Left hindlimb (tissue), 1 donor: ENCODE results near the gene PXDN.
A peak's percentile ranks its signal among the peaks of the same experiment; 100 is the strongest.
"Not testable (repeated sequence)": the region's sequence is repeated elsewhere in the genome, so short reads cannot be mapped to it uniquely, and the experiment has no call there.

Experiments used
- DNase-seq: peaks from one replicate; pipeline ENCODE4 v3.0.0-alpha.2; 2018

PXDN gene

DNA sequence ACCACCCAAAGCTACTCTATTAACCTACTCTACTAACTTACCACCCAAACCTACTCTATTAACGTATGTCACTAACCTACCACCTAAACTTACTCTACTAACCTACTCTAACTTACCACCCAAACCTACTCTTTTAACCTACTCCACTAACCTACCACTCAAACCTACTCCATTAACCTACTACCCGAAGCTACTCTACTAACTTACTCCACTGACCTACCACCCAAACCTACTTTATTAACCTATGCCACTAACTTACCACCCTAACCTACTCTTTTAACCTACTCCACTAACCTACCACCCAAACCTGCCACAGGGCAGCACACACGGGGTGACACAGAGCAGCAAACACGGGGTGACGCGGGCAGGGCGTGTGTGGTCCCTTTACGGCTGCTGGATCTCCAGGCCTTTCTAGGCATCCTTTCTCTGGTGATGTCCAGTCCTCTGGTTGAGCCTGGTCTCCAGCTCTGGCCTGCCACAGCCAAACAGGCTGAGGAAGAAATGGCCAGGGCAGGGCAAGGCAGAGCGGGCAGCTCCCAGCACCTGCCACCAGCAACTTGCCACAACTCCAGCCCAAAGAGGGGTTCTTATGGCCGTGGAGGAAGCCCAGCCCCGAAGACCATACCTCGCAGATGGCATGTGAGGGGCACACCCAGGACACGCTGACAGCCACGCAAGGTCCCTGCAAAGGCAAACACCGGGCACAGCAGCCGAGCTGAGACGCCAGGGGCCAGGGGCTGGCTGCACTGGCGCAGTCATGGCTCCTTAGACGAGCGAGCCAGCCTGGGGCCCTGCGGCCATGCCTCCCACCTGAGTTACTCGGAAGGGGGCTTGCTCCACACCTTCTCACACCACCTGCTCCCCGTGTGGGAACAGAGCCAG lies 25.7 kb downstream of the PXDN start:
- no peak for DNase-seq

DNA sequence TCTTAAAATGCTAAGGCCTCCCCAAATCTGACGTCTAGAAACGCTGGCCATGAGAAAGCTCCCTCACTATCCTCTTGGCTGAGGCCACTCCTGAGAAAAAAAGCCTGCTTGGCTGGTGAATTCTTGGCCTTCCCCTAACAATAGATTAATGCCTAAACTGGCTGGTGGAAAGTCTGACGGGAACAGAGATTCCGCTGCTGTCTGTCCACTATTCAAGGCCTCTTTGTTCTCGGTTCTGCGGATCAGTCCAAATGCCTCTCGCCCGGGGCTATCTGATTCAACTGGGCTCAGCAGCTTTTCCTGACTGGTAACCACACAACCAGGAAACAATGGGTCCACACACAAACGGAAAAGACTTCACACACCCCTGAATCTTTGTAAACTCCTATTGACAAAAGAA lies 27.2 kb downstream of the PXDN start:
- no peak for DNase-seq

- no peak for DNase-seq
Observed at GRCh38 chr2:1716441-1716840, 27.9 kb downstream of the PXDN start.

GRCh38 chr2:1716014-1716305 lies 28.4 kb downstream of the PXDN start:
- not testable (repeated sequence) for DNase-seq

DNA sequence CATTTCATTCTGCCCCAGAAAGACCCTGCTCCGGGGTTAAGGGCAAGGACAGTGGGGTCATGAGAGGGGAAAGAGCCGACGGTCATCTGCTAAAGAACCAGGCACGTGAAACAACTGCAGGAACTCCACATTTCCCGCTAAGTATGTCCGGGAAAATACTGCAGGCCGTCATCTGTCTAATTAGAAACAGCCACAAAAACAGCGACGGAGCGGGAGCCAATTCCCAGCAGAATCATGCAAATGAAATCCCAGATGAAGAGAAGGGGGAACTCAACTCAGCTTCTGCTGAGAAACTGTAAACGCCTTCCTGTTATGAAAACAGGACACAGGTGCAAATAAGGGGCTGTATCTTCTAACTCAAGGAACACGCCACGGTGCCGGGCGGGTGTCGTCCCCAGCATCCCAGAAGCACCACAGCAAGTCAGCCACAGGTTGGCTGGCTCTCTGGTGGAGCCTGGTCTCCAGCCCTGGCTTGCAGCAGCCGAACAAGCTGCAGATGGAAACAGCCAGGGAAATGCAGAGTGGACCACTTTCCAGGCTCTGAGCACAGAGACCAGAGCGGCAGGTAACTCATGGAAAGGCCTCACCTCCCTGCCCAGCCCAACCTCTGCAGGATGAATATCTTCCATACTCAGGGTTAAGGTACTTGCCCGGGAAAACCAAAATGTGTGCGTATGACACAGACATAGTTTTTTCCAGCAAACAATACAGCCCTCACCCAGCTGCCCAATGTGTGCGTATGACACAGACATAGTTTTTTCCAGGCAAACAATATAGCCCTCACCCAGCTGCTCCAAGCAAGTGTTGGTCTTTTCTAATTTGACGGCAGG lies 28.9 kb downstream of the PXDN start:
- peak; percentile 67 for DNase-seq

GRCh38 chr2:1714291-1715064 lies 29.8 kb downstream of the PXDN start:
- DNase-seq = no peak

DNA sequence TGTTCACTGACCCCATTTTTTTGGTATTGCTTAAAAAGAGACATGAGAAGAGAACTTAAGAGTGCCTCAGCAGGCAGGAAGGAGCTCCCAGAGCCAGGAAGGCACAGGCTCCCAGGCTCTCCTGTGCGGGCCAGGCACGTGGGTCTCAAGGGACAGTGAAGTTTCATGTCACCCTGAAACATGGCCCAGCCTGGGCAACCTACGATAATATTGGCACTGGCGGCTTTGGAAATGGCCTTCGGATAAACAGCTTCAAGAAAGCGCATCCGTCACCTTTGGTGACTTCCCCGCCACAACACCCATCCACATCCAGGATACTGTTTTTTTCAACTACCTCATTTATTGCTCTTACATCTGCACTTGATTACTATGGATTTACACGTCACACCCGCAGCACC lies 30.5 kb downstream of the PXDN start:
- DNase-seq = no peak

DNA sequence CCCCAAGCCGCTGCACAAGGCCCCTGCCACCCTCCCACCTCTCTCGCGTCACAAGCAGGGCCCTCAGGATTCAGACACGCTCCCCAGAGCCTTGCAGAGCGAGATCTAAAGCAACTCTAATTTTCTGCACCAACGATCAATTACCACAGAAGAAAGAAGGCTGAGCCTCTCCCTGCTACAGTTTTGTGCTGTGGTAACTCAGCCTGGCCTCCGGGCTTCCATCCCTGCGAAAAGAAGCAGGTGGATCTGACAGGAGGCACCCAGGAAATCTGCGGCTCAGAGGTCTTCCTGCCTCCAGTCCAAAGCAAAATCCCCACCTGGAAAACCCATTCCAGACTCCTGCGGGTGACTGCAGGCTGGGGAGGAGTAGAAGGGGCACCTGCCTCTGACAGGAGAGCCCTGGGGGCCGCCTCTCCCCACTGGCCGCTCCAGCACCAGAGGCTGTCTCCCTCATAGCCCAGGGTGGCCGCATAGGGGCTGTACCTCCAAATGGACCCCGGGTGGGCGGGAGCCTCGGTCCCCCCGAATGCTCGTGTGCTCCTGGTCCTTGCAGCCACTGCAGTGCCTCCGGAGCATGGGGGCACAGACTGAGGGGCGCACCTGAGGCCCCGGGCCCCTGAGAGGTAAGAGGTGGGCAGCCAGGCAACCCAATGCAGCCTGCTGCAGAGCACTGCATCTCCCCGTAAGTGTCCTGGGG lies 31.0 kb downstream of the PXDN start:
- DNase-seq = no peak

GRCh38 chr2:1709946-1710560 lies 34.3 kb downstream of the PXDN start:
- no peak for DNase-seq

DNA sequence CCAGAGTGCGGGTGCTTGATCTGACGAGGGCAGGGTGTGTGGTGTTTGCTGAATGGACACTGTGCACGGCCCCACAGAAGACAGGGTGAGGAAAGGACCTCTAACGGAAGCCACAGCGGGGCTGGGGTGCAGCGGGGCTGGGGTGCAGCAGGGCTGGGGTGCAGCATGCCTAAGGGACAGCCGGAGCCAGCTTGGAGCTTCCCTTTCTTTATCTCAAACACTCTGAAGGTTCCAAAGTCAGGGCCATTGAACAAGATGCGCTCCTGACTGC lies 35.0 kb downstream of the PXDN start:
- DNase-seq = no peak

GRCh38 chr2:1708476-1709334 lies 35.6 kb downstream of the PXDN start:
- DNase-seq = no peak

GRCh38 chr2:1707771-1708418 lies 36.4 kb downstream of the PXDN start:
- peak; percentile 88 for DNase-seq

DNA sequence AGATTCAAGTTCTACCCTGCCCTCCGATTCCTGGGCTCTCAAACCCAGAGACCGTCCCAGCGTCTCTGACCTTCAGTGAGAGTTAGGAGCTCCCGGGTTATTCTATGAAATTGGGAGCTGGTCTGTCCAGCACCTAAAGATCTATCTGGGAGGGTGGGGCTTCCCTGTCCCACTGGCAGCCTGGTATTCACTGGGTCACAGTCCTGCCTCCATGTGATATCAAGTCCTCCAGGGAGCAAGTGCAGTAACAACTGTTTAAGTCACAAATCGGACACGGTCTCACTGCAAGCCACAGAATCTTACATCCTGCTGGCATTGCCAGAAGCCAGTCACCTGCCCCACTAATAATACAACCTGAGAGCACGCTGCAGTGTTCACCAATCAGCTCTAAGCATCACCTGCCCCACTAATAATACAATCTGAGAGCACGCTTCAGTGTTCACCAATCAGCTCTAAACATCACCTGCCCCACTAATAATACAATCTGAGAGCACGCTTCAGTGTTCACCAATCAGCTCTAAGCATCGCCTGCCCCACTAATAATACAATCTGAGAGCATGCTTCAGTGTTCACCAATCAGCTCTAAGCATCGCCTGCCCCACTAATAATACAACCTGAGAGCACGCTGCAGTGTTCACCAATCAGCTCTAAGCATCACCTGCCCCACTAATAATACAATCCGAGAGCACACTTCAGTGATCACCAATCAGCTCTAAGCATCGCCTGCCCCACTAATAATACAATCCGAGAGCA lies 38.0 kb downstream of the PXDN start:
- not testable (repeated sequence) for DNase-seq

DNA sequence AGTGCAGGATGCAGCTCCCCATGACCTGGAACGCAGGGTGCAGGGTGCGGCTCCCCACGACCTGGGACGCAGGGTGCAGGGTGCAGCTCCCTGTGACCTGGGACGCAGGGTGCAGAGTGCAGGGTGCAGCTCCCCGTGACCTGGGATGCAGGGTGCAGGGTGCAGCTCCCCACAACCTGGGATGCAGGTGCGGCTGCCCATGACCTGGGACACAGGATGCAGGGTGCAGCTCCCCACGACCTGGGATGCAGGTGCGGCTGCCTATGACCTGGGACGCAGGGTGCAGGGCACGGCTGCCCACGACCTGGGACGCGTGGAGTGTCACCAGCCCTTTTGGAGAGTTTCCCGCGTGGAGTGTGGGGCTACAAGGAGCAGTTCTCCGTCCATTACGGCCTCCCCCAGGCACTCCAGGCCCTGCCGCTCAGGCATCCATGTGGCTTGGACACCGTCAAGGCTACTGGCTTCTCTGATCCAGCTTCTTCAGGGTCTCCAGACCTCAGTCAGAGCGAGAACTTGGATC lies 38.7 kb downstream of the PXDN start:
- DNase-seq = no peak

- DNase-seq = no peak
Observed at GRCh38 chr2:1704631-1705556, 39.4 kb downstream of the PXDN start.

DNA sequence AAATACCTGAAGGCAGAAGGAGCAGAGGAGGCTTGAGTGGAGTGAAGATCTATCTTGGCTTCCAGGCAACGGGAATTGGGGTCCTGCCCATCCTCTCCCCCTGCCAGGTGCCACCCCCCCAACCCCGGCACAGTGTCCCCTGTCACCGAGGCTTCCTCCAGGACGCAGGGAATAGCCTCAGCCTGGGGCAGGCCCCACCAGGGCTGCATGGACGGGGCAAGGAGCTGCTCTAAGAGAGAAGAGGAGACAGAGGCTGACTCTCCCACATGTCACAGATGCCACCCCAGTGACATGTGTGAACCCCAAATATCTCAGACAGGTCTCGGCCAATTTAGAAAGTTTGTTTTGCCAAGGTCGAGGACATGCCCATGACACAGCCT lies 42.1 kb downstream of the PXDN start:
- DNase-seq = no peak

DNA sequence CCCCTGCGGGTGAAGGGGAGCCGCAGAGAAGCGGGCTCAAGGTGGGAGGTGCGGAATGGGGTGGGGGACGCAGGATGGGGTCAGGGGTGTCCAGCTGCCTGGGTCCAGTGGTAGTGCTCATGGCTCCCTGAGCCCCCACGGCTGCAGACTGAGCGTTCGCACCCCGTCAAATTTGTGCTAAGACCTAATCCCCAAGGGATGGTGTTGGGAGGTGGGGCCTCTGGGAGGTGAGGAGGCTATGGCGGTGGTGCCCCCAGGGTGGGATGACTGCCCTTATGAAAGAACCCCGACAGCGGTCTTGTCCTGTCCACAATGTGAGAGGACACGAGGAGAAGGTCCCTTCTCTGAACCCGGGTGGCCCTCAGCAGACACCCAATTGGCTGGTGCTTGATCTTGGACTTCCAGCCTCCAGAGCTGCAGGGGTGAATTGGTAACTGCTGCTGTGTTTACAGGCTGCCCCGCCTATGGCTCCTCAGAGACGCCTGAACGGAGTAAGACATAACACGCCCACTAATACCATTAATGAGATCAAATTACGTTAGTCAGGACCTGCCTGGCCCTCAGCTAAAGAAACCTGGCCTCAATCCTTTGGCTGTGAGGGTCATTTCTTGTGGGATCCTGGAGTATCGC lies 42.6 kb downstream of the PXDN start:
- DNase-seq = no peak

GRCh38 chr2:1701020-1701419 lies 43.3 kb downstream of the PXDN start:
- no peak for DNase-seq
